ENCODE results near the gene MICAL2. TPM values are rescaled to one million over a fixed set of nuclear protein-coding genes. Genes with fewer than 3 reads are reported as not detected.

Gene MICAL2
- total and polyA plus RNA-seq, 2 of the 8 experiments (the other 6 are each of a cell fraction or from before 2014, with no cell fraction given): 1.3 to 4.1 TPM

DNA sequence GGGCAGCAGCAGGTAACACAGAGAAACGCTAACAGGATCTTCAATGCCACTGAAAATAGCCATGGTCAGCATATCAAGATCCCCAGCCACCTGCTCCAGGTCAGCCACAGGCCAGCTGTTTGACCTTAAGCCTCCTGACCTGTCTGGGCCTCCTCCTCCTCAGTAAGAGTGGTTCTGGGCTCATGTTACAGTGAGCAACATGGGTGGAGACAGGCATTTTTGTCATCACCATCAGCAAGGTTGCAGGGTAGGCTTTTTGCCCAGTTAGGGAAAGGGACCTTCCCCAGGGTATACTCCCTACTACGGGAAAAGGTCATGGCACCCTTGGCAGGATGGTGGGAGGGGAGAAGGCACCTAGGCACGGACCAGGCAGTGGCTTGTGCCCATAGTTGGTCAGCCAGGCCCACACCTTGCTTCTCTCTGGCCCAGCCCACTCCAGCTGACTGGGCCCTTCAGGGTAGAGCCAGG, 135.2 kb downstream of the MICAL2 start (continued):
- TF ChIP-seq, protein P1, sequence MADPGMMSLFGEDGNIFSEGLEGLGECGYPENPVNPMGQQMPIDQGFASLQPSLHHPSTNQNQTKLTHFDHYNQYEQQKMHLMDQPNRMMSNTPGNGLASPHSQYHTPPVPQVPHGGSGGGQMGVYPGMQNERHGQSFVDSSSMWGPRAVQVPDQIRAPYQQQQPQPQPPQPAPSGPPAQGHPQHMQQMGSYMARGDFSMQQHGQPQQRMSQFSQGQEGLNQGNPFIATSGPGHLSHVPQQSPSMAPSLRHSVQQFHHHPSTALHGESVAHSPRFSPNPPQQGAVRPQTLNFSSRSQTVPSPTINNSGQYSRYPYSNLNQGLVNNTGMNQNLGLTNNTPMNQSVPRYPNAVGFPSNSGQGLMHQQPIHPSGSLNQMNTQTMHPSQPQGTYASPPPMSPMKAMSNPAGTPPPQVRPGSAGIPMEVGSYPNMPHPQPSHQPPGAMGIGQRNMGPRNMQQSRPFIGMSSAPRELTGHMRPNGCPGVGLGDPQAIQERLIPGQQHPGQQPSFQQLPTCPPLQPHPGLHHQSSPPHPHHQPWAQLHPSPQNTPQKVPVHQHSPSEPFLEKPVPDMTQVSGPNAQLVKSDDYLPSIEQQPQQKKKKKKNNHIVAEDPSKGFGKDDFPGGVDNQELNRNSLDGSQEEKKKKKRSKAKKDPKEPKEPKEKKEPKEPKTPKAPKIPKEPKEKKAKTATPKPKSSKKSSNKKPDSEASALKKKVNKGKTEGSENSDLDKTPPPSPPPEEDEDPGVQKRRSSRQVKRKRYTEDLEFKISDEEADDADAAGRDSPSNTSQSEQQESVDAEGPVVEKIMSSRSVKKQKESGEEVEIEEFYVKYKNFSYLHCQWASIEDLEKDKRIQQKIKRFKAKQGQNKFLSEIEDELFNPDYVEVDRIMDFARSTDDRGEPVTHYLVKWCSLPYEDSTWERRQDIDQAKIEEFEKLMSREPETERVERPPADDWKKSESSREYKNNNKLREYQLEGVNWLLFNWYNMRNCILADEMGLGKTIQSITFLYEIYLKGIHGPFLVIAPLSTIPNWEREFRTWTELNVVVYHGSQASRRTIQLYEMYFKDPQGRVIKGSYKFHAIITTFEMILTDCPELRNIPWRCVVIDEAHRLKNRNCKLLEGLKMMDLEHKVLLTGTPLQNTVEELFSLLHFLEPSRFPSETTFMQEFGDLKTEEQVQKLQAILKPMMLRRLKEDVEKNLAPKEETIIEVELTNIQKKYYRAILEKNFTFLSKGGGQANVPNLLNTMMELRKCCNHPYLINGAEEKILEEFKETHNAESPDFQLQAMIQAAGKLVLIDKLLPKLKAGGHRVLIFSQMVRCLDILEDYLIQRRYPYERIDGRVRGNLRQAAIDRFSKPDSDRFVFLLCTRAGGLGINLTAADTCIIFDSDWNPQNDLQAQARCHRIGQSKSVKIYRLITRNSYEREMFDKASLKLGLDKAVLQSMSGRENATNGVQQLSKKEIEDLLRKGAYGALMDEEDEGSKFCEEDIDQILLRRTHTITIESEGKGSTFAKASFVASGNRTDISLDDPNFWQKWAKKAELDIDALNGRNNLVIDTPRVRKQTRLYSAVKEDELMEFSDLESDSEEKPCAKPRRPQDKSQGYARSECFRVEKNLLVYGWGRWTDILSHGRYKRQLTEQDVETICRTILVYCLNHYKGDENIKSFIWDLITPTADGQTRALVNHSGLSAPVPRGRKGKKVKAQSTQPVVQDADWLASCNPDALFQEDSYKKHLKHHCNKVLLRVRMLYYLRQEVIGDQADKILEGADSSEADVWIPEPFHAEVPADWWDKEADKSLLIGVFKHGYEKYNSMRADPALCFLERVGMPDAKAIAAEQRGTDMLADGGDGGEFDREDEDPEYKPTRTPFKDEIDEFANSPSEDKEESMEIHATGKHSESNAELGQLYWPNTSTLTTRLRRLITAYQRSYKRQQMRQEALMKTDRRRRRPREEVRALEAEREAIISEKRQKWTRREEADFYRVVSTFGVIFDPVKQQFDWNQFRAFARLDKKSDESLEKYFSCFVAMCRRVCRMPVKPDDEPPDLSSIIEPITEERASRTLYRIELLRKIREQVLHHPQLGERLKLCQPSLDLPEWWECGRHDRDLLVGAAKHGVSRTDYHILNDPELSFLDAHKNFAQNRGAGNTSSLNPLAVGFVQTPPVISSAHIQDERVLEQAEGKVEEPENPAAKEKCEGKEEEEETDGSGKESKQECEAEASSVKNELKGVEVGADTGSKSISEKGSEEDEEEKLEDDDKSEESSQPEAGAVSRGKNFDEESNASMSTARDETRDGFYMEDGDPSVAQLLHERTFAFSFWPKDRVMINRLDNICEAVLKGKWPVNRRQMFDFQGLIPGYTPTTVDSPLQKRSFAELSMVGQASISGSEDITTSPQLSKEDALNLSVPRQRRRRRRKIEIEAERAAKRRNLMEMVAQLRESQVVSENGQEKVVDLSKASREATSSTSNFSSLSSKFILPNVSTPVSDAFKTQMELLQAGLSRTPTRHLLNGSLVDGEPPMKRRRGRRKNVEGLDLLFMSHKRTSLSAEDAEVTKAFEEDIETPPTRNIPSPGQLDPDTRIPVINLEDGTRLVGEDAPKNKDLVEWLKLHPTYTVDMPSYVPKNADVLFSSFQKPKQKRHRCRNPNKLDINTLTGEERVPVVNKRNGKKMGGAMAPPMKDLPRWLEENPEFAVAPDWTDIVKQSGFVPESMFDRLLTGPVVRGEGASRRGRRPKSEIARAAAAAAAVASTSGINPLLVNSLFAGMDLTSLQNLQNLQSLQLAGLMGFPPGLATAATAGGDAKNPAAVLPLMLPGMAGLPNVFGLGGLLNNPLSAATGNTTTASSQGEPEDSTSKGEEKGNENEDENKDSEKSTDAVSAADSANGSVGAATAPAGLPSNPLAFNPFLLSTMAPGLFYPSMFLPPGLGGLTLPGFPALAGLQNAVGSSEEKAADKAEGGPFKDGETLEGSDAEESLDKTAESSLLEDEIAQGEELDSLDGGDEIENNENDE (IDR thresholded peaks at IDR 0.05; ENCODE audit: insufficient replicate concordance, low read length): no peak
- TF ChIP-seq PHF8 (conservative IDR thresholded peaks at IDR 0.05; ENCODE audit: low read depth, low read length) (no peak), ATF3 (IDR thresholded peaks at IDR 0.05; ENCODE audit: insufficient read depth, low read depth, low read length) (no peak), JUN (IDR thresholded peaks at IDR 0.05; ENCODE audit: low read depth, low read length) (no peak), EGR1 (IDR thresholded peaks at IDR 0.05; ENCODE audit: borderline replicate concordance, low read depth, low read length) (no peak), FOSL1 (IDR thresholded peaks at IDR 0.05; ENCODE audit: insufficient read depth, low read depth, low read length) (no peak), SUZ12 (IDR thresholded peaks at IDR 0.05; ENCODE audit: low read length) (no peak), POLR2A (IDR thresholded peaks at IDR 0.05; ENCODE audit: control extremely low read depth in 1 of 2, low read depth in 2 of 2, low read length in 2 of 2) (no peak), BACH1 (IDR thresholded peaks at IDR 0.05; ENCODE audit: low read length) (no peak), ZNF274 (IDR thresholded peaks at IDR 0.05; ENCODE audit: borderline replicate concordance, extremely low read depth, low read length) (no peak), SIRT6 (IDR thresholded peaks at IDR 0.05; ENCODE audit: low read length) (no peak), KDM5A (IDR thresholded peaks at IDR 0.05; ENCODE audit: low read length) (no peak)

All from H1 (cell line).